HG03439 (cell line): ENCODE measurements around the gene C17orf114.

Experiments used
- ATAC-seq: cut with Tn5 transposase; IDR thresholded peaks from one replicate; pipeline ENCODE4 v1.9.1; 2021; ENCODE audit warnings: mild to moderate bottlenecking, moderate library complexity; ENCODE audit not compliant: unreplicated experiment

Gene C17orf114

DNA sequence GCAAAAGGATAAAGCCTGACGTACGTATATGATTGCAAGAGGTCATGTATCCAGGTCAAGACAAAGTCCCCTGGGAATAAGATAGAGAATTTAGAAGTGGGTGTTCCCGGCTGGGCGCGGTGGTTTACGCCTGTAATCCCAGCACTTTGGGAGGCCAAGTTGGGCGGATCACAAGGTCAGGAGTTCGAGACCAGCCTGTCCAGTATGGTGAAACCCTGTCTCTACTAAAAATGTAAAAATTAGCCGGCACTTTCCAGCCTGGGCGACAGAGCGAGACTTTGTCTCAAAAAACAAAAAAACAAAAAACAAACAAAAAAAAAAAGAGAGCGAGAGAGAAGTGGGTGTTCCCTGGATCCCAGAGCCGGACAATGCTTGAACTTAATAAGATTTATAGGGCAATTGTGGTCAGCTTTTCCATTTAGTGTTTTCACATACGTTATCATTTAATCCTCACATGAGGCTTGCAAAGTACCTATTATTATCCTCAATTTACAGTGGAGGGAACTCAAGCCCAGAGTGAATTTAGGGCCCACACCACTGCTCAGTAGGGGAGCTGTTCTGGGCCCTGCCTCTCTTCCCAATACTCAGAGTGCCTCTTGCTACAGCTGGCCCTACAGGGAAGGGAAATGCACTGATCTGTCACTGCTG, 13.8 kb downstream of the C17orf114 start:
- no peak for ATAC-seq

DNA sequence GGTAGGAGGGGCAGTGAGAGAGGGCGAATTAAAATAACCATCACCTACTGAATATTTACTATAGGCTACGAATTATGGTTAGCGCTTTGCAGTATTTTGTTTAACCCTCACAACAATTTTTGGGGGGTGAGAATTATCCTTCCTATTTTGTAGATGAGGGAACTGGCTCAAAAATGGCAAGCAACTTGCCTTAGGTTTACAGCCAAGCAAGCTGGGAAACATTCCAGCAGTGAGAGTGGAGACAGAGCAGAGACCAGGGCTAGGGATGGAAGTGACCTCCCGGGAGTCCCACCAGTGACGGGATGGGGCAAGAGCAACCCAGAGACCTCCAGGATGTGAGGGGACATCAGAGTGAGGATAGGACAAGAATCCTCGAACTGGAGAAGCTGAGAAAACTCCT, 15.6 kb downstream of the C17orf114 start:
- ATAC-seq: no peak

DNA sequence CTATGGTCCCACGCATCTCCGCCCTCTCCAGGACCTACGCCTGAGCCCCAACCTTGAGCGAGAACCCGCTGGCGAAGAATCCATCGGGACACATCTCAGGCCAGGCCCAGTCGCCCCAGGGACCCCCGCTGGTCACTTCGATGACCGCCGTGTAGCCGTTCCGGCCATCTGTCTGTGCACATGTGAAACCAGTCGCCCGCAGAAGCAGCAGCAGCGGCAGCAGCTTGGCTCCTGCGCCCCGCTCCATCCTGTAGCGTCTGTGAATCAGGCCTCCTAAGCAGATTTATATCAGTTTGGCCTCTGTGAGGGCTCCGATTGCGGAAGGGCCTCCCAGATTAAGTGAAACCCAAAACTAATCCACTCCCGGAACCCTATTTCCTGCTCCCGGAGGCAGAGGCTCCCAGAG, 16.0 kb downstream of the C17orf114 start, which contains the start of gene VMO1:
VMO1 (minus strand) TSS at position 259 of the 406 bp plus-strand sequence; CDS start at position 247, 12 bp downstream.
- ATAC-seq: no peak

- ATAC-seq: no peak
These were observed 16.6 kb downstream of the C17orf114 start for GRCh38 chr17:4785311-4786105.

GRCh38 chr17:4782652-4783051, 19.5 kb downstream of the C17orf114 start:
- no peak for ATAC-seq

DNA sequence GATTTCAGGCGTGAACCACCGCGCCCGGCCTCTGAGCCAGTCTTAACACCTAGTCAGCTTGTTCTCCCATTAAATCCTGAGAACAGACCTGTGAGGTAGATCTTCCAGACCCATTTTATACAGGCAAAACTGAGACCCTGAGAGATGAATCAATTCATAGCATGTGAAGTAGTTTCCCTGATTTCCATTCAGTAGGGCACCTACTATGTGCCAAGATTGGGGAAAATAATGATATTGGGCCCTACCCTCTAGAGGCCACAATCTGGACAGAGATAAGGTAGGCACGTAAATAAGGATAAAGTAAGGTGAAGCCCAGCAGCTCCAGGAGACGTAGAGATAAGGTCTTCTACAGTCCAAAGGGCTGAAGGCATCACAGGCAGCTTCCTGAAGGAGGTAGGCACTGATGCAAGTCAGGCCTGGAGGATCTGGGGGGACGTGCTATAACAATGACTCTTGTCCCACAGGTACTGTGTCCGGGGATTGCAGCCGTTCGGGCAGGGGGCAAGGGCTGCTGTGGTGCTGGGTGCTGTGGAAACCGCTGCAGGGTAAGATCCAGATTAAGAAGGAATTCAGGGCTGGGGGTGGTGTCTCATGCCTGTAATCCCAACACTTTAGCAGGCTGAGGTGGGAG, 21.7 kb downstream of the C17orf114 start:
- ATAC-seq: no peak

GRCh38 chr17:4777969-4778760, 24.0 kb downstream of the C17orf114 start:
- no peak for ATAC-seq

- ATAC-seq: no peak
These were observed 29.9 kb downstream of the C17orf114 start for GRCh38 chr17:4772235-4772613.

DNA sequence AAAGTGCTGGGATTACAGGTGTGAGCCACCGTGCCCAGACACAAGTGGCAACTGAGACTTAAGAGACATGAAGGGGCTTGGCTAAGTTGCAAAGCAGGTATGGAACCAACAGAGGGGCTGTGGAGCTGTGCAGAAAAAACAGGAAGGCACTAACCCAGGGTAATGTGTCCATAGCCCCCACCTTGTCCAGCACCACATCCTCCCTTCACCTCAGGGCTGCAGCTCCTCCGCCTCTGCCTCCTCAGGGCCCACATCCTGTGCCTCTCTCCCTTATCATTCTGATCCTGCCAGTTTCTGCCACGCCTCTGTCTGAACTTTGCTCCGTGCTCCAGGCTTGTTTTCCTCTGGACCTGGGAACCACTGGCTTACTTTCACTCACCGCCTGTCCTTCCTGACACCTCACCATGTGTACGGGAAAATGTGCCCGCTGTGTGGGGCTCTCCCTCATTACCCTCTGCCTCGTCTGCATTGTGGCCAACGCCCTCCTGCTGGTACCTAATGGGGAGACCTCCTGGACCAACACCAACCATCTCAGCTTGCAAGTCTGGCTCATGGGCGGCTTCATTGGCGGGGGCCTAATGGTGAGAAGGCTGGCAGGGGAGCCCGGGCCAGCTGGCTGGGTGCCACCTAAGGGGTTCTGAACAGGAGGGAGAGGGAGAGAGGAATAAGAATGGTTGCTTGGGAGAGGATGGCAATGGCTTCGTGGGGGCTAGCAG, 30.5 kb downstream of the C17orf114 start, which contains the start of gene TM4SF5:
TM4SF5 (plus strand) TSS at position 368 of the 716 bp plus-strand sequence; CDS start at position 405, 37 bp downstream.
- ATAC-seq: no peak

GRCh38 chr17:4769628-4770027, 32.5 kb downstream of the C17orf114 start:
- ATAC-seq: no peak

GRCh38 chr17:4768298-4768697, 33.8 kb downstream of the C17orf114 start:
- no peak for ATAC-seq

- ATAC-seq: no peak
These were observed 35.4 kb downstream of the C17orf114 start for GRCh38 chr17:4766723-4767122.

- no peak for ATAC-seq
These were observed 35.9 kb downstream of the C17orf114 start for GRCh38 chr17:4766201-4766600.

DNA sequence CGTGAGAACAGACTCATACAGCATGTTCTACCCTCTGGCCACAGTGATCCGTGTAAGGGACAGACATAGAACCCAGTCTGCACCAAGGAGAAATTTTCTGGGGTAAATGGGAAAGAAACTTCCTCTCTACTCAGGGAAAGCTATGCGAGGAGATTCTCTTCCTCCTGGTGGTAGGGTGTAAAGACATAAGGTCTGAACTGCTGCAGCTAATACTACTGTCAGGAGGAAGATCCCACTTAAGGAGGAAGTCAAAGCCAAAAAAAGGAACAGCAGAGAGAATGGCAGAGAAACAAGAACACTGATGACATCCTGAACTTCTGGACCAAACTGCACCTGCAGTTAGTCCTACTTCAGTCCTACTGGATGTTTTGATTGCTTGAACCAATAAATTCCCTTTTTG, 37.5 kb downstream of the C17orf114 start:
- no peak for ATAC-seq

DNA sequence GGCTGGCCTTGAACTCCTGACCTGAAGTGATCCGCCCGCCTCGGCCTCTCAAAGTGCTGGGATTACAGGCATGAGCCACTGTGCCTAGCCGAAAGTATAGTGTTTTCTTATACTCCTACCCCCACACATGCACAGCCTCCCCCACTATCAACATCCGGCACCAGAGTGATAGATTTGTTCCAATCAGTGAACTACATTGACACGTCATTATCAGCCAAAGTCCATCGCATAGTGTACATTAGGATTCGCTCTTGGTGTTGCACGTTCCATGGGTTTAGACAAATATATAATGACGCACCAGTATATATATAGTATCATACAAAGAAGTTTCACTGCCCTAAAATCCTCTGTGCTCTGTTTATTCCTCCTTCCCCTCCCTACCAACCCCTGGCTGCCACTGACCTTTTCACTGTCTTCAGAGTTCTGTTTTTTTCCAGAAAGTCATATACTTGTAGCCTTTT, 42.3 kb downstream of the C17orf114 start:
- no peak for ATAC-seq

- no peak for ATAC-seq
These were observed 48.7 kb downstream of the C17orf114 start for GRCh38 chr17:4753392-4753791.

GRCh38 chr17:4751932-4752331, 50.2 kb downstream of the C17orf114 start:
- ATAC-seq: no peak
